HUDEP-2 (cell line): ENCODE data around the gene ECM2.

Source experiments
- DNase-seq, 76 experiments: peaks; one replicate each; lab custom pipeline; 2025; ENCODE audit not compliant: unreplicated experiment in 76 of 76; lab: John Stamatoyannopoulos, UW

The ECM2 gene

DNA sequence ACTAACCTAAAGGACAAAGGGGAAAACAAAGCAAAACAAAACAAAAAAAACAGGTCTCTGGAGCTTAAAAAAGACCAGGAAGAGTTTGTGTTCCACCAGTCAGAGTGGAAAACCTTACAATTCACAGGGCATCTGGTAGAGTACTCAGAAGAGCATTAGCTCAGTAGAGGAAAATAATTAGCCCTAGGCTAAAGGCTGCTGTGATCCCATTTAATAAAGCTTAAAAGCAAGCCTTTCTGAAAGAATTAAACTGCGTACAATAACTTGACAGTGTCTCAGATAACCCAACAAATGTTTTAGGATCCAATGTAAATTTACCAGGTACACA is 7.3 kb downstream of the ECM2 start:
- DNase-seq: no peak

- no peak for DNase-seq
Observed at GRCh38 chr9:92527832-92528521, 7.8 kb downstream of the ECM2 start.

DNA sequence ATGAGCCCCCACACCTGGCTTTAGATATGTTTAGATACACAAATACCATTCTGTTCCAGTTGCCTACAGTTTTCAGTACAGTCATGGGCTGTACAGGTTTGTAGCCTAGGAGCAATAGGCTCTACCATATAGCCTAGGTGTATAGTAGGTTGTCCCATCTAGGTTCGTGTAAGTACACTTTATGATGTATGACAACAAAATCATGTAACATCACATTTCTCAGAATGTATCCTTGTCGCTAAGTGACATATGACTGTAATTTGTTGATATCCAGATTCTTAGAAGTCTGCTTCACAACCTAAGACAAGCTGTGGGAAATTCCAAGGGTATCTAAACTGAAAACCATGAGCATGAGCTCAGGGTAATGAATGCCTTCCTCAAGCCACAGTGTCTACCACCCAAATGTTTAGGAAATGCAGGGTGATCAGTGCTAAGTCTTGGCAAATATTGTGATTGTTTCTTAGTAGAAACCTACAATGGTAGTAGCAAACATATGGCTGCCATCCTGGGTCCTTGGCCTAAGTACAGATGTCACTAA is 8.4 kb downstream of the ECM2 start:
- DNase-seq: no peak

DNA sequence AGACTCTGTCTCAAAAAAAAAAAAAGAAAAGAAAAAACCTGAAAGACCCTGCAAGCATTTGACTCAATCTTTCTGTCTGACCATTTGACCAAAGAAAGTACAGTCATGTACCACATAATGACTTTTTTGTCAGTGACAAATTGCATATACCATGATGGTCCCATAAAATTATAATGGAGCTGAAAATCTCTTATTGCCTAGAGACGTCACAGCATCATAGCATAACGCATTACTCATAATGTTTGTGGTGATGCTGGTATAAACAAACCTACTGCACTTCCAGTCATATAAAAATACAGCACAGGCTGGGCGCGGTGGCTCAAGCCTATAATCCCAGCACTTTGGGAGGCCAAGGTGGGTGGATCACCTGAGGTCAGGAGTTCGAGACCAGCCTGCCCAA is 10.5 kb downstream of the ECM2 start:
- DNase-seq: no peak

- DNase-seq: no peak
Observed at GRCh38 chr9:92524881-92525280, 10.9 kb downstream of the ECM2 start.

DNA sequence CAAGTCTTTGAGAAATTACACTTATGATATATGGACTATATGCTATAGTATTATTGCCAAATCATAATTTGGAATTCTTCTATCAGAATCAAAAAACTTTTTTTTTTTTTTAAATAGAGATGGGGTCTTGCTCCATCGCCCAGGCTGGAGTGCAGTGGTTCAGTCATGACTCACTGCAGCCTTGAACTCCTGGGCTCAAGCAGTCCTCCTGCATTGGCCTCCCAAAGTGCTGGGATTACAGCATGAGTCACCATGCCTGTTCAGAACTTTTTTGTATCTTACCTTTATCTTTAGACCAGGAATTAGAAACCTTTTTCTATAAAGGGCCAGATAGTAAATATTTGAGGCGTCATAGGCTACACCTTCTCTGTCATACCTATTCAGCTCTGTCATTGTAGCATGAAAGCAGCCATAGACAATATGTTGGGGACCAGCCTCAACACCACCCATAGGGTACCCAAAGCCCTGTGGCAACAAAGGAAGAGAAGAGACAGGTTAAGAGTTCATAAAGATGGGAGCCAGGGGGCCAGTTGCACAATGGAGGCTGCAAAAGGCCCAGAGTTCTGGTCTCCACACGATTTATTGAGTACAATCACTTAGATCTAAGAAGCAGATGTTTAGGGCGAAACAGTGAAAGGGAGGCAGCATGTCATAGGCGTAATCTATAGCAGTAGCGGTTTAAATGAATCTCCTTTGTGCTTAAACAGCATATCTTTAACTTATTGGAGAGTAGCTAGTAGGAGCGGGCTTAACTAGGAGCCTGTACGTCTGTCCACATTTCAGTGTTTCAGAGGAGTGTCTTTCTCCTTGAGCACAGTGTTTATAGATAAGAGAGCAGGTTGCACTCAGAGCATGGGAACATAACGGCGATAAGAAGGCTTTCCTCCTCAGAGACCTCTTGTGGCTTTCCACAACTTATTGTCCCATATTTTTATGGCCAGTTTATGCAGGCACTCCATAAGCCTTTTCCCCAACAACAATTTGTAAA is 12.5 kb downstream of the ECM2 start:
- peak in 17 of 76 experiments; percentile 2 to 64 (median 18) for DNase-seq

- no peak for DNase-seq
Observed at GRCh38 chr9:92520837-92521236, 15.0 kb downstream of the ECM2 start.

DNA sequence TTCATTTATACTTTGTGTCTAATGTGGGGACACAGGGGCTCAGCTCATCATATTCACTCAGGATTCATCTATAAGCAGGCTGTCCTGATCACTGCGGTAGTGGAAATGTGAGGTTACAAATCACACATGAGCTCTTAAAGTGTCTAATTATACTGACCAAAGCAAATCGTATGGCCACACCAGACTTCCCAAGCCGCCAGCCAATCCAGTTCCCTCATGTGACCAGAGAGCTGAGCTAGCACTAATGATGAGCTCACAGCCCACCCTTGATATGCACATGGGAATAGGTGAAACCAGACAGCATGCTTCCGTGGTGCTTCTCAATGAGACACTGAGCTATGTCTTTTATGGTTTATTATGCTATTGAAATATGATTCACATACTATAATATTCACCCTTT is 17.6 kb downstream of the ECM2 start:
- DNase-seq: no peak

- DNase-seq: no peak
Observed at GRCh38 chr9:92517046-92517445, 18.7 kb downstream of the ECM2 start.

DNA sequence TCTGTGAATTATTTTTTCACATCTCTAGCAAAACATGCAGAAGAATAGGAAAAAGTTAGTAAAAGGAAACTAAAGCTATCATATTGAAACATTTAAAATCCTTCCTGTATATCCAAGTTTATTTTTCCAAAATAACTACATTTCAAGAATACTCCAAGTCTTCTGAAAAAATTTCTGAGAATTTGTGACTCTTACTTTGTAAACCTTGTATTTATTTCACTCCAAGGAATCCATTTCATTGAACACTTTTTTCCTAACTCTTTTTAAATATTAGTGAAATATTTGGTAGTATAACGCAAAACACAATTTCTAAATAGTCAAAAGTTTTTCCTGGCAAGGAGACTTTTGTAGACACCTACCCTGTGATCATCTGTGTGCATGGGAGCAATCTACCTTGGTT is 19.3 kb downstream of the ECM2 start:
- DNase-seq: no peak

DNA sequence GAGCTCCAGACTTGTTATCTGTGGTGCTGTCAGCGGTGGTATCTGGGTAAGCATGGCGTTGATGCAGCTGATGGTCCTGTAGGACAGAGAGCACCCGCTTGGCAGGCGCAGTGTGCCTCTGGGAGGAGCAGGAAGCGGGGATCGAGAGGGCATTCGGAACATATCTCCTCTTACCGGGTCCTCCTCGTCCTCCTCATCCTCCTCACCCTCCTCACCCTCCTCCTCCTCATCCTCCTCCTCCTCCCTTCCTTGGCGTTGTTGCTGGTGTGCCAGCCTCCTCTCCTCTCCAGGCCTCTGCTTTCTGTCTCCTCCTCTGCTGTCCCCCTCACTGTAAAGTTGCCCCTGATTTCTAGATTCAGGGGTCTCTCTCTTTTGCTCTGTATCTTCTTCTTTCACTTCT is 21.2 kb downstream of the ECM2 start:
- DNase-seq: no peak

GRCh38 chr9:92513349-92513748 is 22.4 kb downstream of the ECM2 start:
- DNase-seq: no peak

- no peak for DNase-seq
Observed at GRCh38 chr9:92512622-92513021, 23.2 kb downstream of the ECM2 start.

GRCh38 chr9:92510747-92511146 is 25.0 kb downstream of the ECM2 start:
- no peak for DNase-seq

DNA sequence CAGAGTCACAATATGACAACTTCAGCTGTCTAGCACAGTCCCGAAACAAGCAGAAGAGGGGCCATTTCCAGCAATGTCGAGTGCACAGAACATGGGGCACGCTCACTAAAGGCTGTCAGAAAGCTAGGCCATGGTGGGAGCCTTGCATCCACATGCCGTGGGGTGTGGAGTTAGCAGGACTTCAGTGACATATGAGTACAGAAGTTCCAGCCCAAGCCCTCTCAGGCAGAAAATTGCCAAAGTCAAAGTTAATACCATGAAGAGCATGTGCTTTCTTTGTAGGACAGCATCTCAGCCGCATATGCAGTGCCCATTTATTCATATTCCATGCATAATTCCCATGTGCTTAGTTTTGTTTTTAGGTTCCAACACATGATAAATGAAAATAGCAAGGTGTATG is 26.7 kb downstream of the ECM2 start:
- no peak for DNase-seq

DNA sequence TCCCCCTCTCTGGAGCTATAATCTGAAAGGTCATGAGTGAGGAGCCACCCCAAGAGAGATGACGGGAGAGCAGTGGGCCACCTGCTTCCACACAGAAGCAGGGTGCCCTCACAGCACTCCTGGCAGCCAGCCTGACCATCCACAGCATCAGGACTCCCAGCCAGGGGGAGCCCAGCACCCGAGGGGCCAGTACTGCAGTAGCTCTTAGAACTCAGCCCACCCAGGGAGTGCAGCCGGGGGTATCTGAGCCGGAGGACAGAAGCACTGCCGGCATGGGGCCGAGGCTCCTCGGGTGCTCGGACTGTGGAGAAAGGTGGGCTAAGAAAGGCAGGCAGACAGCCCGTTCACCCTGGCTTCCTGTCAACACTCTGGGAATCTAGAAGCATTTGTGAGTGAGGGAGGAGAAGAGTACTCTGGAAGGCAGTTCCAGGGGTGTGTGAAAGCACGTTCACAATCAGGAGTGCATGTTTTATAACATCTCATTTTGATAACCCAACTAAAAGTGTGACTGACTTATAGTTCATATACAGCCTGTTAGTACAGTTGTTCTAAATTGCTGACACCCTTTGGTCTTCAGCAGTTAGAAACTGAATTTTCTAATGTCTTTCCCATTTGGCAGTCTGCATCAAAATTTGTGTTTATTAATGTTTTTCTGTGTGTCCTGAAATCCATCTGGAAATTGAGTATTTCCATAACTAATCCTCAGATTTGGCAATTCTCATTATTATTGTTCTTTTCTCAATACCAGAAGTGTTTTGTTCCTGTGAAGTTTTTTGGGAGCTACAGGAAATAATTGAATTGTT is 27.6 kb downstream of the ECM2 start:
- DNase-seq: no peak

GRCh38 chr9:92507496-92507895 is 28.3 kb downstream of the ECM2 start:
- DNase-seq: no peak

GRCh38 chr9:92507005-92507404 is 28.8 kb downstream of the ECM2 start:
- DNase-seq: no peak

DNA sequence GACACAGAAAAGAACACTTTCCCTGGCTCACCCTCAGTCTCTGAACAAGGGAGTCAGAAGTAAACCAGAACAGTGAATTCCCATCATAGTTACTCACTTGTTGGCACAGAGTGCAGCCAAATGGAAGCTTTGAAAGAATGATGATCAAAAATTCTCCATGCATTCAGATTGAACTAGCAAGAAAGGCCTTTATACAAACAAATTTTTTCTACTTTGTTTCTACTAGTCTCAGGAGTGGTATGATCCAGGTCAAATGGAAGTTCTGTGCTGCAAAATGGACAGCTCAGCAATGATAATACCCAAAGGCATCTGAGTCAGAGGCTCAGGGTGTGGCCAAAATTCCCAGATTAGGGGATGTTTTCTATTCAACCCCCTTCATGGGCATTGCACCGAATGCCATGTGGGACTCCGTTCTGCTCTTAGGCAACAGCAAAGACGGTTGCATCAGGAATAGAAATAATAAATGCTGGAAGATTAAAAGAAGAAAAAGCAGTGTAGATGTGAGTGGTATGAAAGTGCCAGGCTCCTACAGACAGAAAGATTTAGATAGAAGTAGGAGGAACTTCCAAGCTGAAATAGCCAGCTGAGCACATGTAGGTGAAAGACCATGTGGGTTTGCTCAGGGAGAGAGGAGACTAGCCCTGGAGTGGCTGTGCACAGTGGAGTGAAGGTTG is 29.5 kb downstream of the ECM2 start:
- DNase-seq: no peak

DNA sequence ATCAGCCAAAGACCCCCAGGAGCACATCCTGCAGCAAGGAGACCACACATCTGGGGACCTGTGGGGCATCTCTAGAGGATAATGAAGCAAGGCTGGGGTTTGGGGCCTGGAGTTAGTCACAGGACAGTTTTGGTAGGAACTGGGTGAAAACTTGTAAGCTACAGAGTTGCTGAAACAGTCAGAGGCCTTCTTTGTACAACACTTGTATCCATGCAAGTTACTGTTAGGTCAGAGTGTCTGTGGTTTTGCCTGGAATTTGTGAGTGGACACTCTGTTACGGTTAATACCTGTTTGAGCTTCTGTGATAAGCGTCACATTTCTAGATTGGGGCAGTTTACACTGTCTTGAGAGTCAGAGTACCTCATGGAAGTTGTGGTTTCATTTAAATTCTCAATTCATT is 30.9 kb downstream of the ECM2 start:
- no peak for DNase-seq
